GM21786 (cell line): ENCODE measurements around the gene PCCA.
"Not testable (repeated sequence)": the region's sequence is repeated elsewhere in the genome, so short reads cannot be mapped to it uniquely, and the experiment has no call there.

Experiments used
- ATAC-seq: cut with Tn5 transposase; IDR thresholded peaks from one replicate; pipeline ENCODE4 v1.9.1; 2021; ENCODE audit not compliant: unreplicated experiment

PCCA gene

GRCh38 chr13:100095498-100095897, 6.6 kb downstream of the PCCA start:
- ATAC-seq = no peak

GRCh38 chr13:100096526-100096925, 7.6 kb downstream of the PCCA start:
- no peak for ATAC-seq

GRCh38 chr13:100097821-100098220, 8.9 kb downstream of the PCCA start:
- ATAC-seq = no peak

- ATAC-seq = no peak
Measured at GRCh38 chr13:100098445-100099116, 9.7 kb downstream of the PCCA start.

GRCh38 chr13:100099117-100099445, 10.2 kb downstream of the PCCA start:
- ATAC-seq = not testable (repeated sequence)

- ATAC-seq = no peak
Measured at GRCh38 chr13:100100115-100100879, 11.4 kb downstream of the PCCA start.

- no peak for ATAC-seq
Measured at GRCh38 chr13:100102042-100102441, 13.1 kb downstream of the PCCA start.

GRCh38 chr13:100106005-100106404, 17.1 kb downstream of the PCCA start:
- ATAC-seq = no peak

GRCh38 chr13:100106705-100107104, 17.8 kb downstream of the PCCA start:
- ATAC-seq = no peak

- ATAC-seq = peak; percentile 51
Measured at GRCh38 chr13:100108913-100109507, 20.1 kb downstream of the PCCA start.

GRCh38 chr13:100110269-100110668, 21.4 kb downstream of the PCCA start:
- ATAC-seq = no peak

- no peak for ATAC-seq
Measured at GRCh38 chr13:100112186-100112838, 23.4 kb downstream of the PCCA start.

- peak; percentile 74 for ATAC-seq
Measured at GRCh38 chr13:100115693-100116254, 26.9 kb downstream of the PCCA start.

GRCh38 chr13:100124265-100124664, 35.4 kb downstream of the PCCA start:
- no peak for ATAC-seq

GRCh38 chr13:100125946-100126345, 37.1 kb downstream of the PCCA start:
- ATAC-seq = no peak

GRCh38 chr13:100128373-100128772, 39.5 kb downstream of the PCCA start:
- ATAC-seq = no peak

- no peak for ATAC-seq
Measured at GRCh38 chr13:100128838-100129237, 39.9 kb downstream of the PCCA start.

- ATAC-seq = peak; percentile 85
Measured at GRCh38 chr13:100129605-100130004, 40.7 kb downstream of the PCCA start.

GRCh38 chr13:100130092-100130491, 41.2 kb downstream of the PCCA start:
- no peak for ATAC-seq

- no peak for ATAC-seq
Measured at GRCh38 chr13:100130930-100131511, 42.1 kb downstream of the PCCA start.
